Stimulated activated CD8-positive, alpha-beta memory T cell treated with anti-CD3 and anti-CD28 coated beads, Interleukin-15, amount 100 ng/mL, for 48 hours (primary cell): ENCODE results near the gene SSBP4.

ENCODE experiments used
- DNase-seq, 2 donors: peaks; one replicate each; pipeline ENCODE4 v3.0.0-alpha.2; 2020; ENCODE audit warnings: low read depth in 2 of 2

SSBP4 gene

GRCh38 chr19:18433015-18433691 is 14.0 kb downstream of the SSBP4 start:
- DNase-seq = no peak

DNA sequence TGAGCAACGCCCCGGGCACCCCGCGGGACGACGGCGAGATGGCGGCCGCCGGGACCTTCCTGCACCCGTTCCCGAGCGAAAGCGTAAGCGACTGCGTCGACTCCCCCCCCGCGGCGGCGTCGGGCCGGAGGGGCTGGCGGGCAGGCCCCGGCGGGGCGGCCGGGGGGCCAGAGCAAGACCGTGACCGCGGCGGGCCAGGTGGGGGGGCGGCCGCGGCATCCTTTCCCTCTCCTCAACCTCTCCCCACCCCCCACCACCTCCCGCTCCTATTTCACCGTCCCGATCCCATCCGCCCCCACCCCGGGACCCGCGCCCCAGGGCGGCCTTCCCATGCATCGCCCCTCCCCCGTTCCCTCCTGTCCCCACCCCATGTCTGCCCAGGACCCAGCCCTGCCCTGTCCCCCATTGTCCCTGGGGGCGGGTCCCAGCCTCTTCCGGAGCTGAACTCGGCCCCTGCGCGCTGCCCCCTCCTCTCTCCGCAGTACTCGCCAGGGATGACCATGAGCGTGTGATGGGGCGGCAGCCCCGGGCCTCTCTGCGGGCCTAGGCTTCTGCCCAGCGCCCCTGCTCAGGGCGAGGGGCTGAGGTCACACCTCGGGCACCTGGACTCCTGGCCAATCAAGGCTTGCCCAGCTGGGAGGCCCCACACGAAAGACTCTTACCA is 14.7 kb downstream of the SSBP4 start:
- no peak for DNase-seq

DNA sequence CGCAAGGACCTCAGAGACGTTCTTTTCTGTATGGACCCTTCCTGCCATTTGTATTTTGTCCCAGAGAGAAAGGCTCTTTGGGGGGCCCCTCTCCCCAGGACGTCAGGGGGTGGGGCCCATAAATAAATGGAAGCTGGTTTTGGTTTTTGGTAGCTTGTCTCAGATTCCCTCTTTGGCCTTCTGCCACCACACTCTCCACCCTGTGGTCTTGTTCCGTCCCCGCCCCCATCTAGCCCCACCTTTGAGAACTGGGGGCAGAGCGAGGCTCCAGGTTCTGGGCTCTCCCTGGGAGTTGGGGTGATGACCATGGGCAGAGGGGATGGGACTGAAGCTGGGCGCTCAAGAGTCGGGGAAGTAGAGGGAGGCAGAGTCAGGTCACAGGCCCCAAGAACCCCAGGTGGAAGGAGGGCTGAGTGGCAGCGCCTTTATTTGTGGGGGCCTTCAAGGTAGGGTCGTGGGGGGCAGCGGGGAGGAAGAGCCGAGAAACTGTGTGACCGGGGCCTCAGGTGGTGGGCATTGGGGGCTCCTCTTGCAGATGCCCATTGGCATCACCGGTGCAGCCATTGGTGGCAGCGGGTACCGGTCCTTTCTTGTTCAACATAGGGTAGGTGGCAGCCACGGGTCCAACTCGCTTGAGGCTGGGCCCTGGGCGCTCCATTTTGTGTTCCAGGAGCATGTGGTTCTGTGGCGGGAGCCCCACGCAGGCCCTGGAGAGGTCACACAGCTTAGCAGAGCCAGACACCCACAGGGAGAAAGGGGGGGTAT is 15.4 kb downstream of the SSBP4 start:
- DNase-seq = no peak

DNA sequence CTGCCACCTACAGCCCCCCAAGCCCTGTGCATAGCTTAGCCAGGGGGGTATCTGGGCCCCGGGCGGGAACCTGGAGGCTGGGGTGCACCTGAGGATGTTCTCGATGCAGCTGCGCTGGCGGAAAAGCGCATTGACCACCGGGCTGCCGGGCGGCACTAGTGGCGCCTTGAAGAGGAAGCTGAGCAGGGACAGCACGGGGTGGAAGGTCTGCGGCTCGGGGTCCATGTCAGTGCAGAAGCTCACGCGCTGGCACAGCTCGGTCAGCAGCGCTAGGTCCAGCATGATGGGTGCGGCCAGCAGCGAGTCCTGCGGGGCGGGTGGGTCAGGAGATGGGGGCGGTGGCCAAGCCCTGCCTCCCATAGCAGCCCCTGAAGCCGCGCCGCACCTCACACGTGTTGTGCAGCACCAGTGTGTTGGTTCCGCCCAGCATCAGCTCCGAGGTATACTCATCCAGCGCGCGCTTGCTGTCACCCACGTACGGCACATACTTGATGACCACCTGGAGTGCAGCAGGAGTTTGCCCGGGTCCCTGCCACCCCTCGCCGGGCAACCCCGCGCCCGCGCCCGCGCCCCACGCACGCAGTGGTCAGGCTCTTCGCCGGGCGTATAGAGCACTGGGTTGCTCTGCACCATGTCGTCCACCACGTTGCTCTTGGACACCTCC is 16.1 kb downstream of the SSBP4 start:
- no peak for DNase-seq

DNA sequence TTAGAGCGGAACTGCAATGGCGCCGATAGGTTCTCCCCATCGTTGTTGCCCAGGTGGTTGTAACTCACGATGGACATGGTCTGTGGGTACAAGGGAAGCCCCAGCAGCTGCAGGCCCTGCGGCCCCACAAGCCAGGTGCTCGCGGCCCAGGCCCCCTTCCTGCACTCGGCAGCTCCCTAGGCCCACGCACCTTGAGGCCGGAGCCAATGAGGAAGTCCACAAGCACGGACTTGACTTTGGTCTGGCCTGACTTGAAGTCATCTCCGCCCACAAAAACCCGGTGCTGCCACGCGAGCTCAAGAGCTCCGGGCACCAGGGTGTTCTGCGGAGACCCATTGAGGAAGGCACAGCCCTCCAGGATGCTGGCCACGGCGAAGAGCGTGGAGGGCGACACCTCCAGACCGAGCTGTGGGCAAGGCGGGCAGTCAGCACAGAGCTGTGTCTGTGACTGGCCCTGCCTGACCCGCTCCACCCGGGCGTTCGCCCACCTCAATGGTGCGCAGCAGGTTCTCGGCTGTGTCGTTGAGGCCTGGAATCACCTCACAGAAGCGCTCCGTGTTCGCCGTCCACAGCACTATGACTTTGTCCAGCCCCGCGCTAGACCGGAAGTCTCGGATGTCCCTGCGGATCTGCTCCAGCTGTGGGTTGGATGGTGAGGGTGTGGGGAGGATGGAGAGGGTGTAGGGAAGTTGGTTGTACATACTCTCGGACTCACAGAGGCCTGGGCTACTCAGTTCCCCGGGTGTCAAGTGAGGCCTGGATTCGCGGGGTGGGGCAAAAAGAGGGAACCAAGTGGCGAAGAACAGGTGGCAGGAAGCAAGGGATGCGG is 16.9 kb downstream of the SSBP4 start:
- DNase-seq = no peak

GRCh38 chr19:18436671-18437490 is 17.7 kb downstream of the SSBP4 start:
- peak; percentile 77 to 79 for DNase-seq

- peak in 1 of 2 donors; percentile 37 for DNase-seq
Measured at GRCh38 chr19:18437491-18438330, 18.5 kb downstream of the SSBP4 start, which contains the start of gene ISYNA1. TSS of gene ISYNA1 (minus strand) at chr19:18438133. CDS start at chr19:18437979, 154 bp downstream.

DNA sequence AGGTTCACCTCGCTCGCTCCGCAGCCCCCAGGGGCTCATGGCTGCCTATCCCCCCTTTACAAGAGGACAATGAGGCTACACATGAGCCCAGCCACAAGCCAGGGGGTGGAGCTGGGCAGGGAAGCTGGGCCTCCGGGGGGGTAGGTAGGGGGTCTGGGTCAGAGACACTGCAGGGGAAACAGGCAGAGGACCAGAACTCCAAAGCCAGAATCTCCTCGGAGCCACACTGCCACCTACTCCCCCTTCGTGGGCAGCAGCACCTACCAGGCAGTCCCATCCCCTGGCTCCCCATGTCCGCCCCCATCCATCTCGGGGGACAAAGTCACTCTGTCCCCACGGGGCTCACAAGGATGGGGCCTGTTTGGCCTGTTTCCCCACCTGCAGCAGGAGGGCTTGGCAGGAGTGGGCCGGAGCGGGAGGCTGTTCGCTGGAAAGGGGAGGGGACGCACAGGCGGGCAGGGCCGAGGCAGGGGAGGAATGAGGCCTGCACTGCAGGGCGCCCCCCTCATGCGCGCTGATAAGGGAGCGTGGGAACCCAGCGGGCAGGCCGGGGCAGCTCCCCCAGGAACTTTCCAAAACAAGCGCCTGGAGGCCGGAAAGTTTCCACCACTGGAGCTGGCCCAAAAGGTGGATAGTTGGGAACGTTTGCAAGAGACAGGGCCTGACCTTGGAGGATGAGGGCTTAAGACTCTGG is 19.3 kb downstream of the SSBP4 start:
- no peak for DNase-seq

- DNase-seq = no peak
Measured at GRCh38 chr19:18439025-18439909, 20.1 kb downstream of the SSBP4 start.

- no peak for DNase-seq
Measured at GRCh38 chr19:18439910-18440237, 20.7 kb downstream of the SSBP4 start.

- no peak for DNase-seq
Measured at GRCh38 chr19:18440415-18440877, 21.2 kb downstream of the SSBP4 start.

DNA sequence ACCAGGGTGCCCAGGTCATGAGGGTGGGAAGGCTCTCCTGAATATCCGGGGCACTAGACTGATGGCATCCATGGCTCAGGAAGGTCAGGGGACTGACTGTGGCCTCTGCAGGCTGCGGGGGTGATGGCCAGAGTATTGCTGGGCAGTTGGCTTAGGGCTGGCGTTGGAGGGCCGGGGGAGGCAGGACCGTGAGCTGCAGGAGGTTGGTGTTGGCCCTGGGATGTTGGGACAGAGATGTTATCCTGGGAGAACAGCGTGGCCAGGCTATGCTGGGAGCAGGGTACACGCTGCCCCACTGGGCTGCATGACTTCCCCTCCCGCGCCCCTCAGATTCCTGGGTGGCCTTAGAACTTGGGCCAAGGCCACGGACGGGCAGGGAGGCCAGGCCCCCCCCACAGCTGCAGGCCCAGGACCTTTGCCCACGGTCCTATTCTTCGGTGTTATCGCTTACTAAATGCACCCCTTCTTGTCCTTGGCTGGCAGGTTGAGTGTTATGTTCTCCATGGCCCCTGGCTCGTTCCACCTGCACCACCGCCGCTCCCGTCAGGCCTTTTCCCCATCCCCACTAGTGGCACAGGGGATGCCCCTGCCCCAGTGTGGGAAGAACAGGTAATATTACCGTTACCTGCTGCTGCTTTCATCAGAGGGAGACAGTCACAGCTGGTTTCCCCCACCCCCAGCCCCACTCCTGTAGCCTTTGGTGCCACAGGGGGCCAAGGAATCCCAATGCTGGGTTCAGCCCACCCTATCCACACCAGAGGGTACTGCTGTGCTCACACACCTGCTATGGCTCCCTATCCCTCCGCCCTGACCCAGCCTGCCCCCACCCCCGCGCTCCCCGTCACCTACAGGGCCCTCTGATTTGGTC is 22.0 kb downstream of the SSBP4 start:
- DNase-seq = no peak

DNA sequence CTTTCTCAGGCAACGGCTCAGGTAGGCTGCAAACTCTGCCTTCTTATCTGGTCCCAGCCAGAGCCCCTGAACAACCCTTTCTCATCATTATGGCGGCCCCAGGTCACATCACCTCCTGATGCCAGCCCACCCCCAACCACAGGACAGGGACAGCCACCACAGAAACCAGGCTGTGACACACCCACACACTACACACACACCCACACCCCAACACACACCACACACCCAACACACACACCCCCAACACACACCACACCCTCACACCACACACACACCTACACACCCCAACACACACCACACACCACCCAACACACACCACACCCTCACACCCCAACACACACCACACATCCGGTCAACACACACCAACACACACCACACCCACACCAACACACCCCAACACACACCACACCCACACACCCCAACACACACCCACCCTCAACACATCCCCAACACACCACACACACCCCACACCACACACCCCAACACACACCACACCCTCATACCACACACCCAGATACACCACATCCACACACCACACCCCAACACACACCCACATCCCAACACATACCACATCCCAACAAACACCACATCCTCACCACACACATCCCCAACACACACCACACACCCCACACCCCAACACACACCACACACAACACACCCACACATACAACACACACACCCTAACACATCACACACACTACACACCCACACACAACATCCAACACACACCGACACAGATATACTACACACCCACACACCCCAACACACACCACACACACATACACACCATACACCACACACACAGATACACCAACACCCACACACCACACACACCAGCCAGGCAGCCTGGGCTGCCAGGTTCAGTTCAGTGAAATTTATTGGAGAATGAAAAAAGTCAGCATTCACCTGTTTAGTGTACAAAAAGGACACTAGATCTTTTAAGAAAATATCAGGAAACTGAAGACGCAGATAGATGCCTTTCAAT is 22.9 kb downstream of the SSBP4 start:
- DNase-seq = no peak

DNA sequence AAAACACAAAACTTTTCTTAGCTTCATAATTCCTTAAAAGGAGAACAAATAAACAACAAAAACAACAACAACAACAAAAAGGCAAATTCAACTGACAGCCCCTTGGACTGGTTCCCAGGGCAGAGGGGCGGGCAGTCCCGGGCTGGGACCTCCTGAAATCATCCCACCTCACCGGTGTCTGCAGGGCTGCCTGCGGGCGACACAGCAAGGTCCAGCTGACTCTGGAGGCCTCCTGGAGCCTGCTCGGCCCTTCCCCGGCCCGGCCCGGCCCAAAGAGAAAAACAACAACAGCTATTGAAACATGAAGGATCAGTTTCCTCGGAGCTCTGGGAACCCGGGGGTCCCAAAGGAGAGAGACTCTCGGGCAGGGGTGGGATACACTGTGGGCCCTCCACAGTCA is 23.7 kb downstream of the SSBP4 start:
- DNase-seq = no peak

GRCh38 chr19:18443406-18443805 is 24.2 kb downstream of the SSBP4 start:
- DNase-seq = no peak

DNA sequence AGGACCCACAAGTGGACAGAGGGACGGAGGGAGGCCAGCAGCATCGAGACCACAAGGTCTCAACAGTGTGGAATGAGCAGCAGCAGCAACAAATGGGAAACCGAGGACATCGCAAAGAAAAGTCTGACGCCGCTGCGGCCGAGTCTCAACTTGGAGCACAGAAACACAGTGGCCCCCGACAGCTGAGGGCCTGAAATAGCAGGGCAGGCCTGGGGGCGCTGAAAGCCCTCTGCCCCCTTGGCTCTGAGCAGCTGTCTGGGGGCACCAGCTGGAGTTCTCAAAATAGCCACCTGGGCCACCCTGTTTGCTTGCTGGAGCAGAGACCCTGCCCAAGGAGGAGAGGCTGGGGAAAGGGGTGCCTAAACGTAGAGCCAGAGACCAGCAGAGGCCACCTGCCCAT is 24.6 kb downstream of the SSBP4 start:
- DNase-seq = no peak
